Stomach (tissue), 4 donors: ENCODE measurements around the gene ACBD3.

Experiments
- CTCF ChIP-seq, 7 experiments: fragments of 450-650 bp in 4 of 7; fragments of 200-600 bp in 3 of 7; sonication (generic) in 3 of 7; IDR thresholded peaks; one replicate each; pipeline ENCODE4 v1.5.1; 2016 to 2019; ENCODE audit warnings: antibody characterized with exemption in 7 of 7, control low read depth in 2 of 7, mild to moderate bottlenecking in 1 of 7
- EP300 ChIP-seq: sonication (generic); formaldehyde crosslinking; IDR thresholded peaks from one replicate; pipeline ENCODE4 v1.6.1; 2017; ENCODE audit warnings: antibody characterized with exemption
- POLR2A ChIP-seq, 4 donors: fragments of 450-650 bp; IDR thresholded peaks; one replicate each; pipeline ENCODE4 v1.6.1; 2016; ENCODE audit warnings: antibody characterized with exemption in 4 of 4, control low read depth in 2 of 4, mild to moderate bottlenecking in 1 of 4, moderate library complexity in 1 of 4
- POLR2AphosphoS5 ChIP-seq, 3 donors: sonication (generic); formaldehyde crosslinking; IDR thresholded peaks; one replicate each; pipeline ENCODE4 v1.6.1; 2016; ENCODE audit warnings: antibody characterized with exemption in 3 of 3

- no peak for TF ChIP-seq CTCF (IDR thresholded peaks at IDR 0.05)
- no peak for TF ChIP-seq EP300
- TF ChIP-seq POLR2AphosphoS5 (IDR thresholded peaks at IDR 0.05), result no peak
- no peak for TF ChIP-seq POLR2A (IDR thresholded peaks at IDR 0.05)
Measured at GRCh38 chr1:226111883-226112261, 74.7 kb downstream of the ACBD3 start.
